MM.1S (cell line): ENCODE results near the gene OSER1.

Experiments
- EZH2 ChIP-seq: fragments of 300-600 bp; sonication (generic); optimal IDR thresholded peaks from 2 replicates; pipeline ENCODE3; 2017; ENCODE audit warnings: low read depth, mild to moderate bottlenecking, antibody characterized with exemption, low read length, mixed read lengths
- EZH2phosphoT487 ChIP-seq: fragments of 300-600 bp; sonication (generic); IDR thresholded peaks from 2 replicates; pipeline ENCODE4 v1.6.1; 2018; ENCODE audit warnings: antibody characterized with exemption, low read length
- TF ChIP-seq, protein P1 (sequence below): fragments of 300-600 bp; sonication (generic); IDR thresholded peaks from 2 replicates; pipeline ENCODE4 v1.5.1; 2016; ENCODE audit warnings: antibody characterized with exemption, low read length, mixed read lengths

- TF ChIP-seq, protein P1, sequence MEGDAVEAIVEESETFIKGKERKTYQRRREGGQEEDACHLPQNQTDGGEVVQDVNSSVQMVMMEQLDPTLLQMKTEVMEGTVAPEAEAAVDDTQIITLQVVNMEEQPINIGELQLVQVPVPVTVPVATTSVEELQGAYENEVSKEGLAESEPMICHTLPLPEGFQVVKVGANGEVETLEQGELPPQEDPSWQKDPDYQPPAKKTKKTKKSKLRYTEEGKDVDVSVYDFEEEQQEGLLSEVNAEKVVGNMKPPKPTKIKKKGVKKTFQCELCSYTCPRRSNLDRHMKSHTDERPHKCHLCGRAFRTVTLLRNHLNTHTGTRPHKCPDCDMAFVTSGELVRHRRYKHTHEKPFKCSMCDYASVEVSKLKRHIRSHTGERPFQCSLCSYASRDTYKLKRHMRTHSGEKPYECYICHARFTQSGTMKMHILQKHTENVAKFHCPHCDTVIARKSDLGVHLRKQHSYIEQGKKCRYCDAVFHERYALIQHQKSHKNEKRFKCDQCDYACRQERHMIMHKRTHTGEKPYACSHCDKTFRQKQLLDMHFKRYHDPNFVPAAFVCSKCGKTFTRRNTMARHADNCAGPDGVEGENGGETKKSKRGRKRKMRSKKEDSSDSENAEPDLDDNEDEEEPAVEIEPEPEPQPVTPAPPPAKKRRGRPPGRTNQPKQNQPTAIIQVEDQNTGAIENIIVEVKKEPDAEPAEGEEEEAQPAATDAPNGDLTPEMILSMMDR = no peak
- TF ChIP-seq EZH2 = no peak
- no peak for TF ChIP-seq EZH2phosphoT487
Observed at GRCh38 chr20:44159711-44160110, 50.9 kb downstream of the OSER1 start.
